HUES48 (cell line): ENCODE measurements around the gene MTRR.

Experiments
- H3K27ac ChIP-seq: one replicate; pipeline ENCODE4 v1.7.0; 2013; ENCODE audit warnings: low read depth, low read length, inconsistent platforms
- H3K27me3 ChIP-seq: 2 replicates; pipeline ENCODE4 v1.6.1; 2013; ENCODE audit warnings: mild to moderate bottlenecking, low read length; ENCODE audit not compliant: control insufficient read depth, insufficient read depth
- H3K36me3 ChIP-seq: 2 replicates; pipeline ENCODE4 v1.6.1; 2013; ENCODE audit warnings: low read length; ENCODE audit not compliant: control insufficient read depth, insufficient read depth
- H3K4me1 ChIP-seq: 2 replicates; pipeline ENCODE4 v1.6.1; 2013; ENCODE audit warnings: mild to moderate bottlenecking, low read length; ENCODE audit not compliant: control insufficient read depth, insufficient read depth
- H3K4me3 ChIP-seq: 2 replicates; pipeline ENCODE4 v1.5.1; 2013; ENCODE audit warnings: mild to moderate bottlenecking, low read depth, low read length
- H3K9ac ChIP-seq: 2 replicates; pipeline ENCODE4 v1.6.1; 2013; ENCODE audit warnings: mild to moderate bottlenecking, low read depth, low read length, moderate library complexity
- H3K9me3 ChIP-seq: 2 replicates; pipeline ENCODE4 v1.6.1; 2013; ENCODE audit warnings: low read length; ENCODE audit not compliant: control insufficient read depth, insufficient read depth

MTRR gene

GRCh38 chr5:7917130-7918123 is 48.5 kb downstream of the MTRR start:
- H3K36me3 ChIP-seq = no peaks in the 10 kb centered on the region
- no peak overlapping the region for H3K27ac ChIP-seq
- H3K9ac ChIP-seq = no peak overlapping the region
- no peaks in the 10 kb centered on the region for H3K27me3 ChIP-seq
- H3K9me3 ChIP-seq = 0 out of 2 replicates have a peak, but pooled peaks cover 3% of the 10 kb centered on the region
- H3K4me1 ChIP-seq = no peaks in the 10 kb centered on the region
- H3K4me3 ChIP-seq = no peak overlapping the region

GRCh38 chr5:7925961-7926695 is 57.2 kb downstream of the MTRR start:
- H3K36me3 ChIP-seq = no peaks in the 10 kb centered on the region
- H3K9me3 ChIP-seq = no peaks in the 10 kb centered on the region
- H3K4me3 ChIP-seq = no peak overlapping the region
- H3K4me1 ChIP-seq = no peaks in the 10 kb centered on the region
- H3K27me3 ChIP-seq = no peaks in the 10 kb centered on the region
- H3K27ac ChIP-seq = no peak overlapping the region
- H3K9ac ChIP-seq = no peak overlapping the region

GRCh38 chr5:7926720-7927119 is 57.8 kb downstream of the MTRR start:
- Histone ChIP-seq H3K9me3 (no peaks in the 10 kb centered on the region), H3K4me3 (no peak overlapping the region), H3K9ac (no peak overlapping the region), H3K27ac (no peak overlapping the region), H3K4me1 (no peaks in the 10 kb centered on the region), H3K27me3 (no peaks in the 10 kb centered on the region), H3K36me3 (no peaks in the 10 kb centered on the region)

- no peaks in the 10 kb centered on the region for H3K36me3 ChIP-seq
- no peaks in the 10 kb centered on the region for H3K4me1 ChIP-seq
- H3K4me3 ChIP-seq = no peak overlapping the region
- no peaks in the 10 kb centered on the region; the same call in 1 of the 2 replicates for H3K9me3 ChIP-seq
- H3K9ac ChIP-seq = no peak overlapping the region
- no peak overlapping the region for H3K27ac ChIP-seq
- H3K27me3 ChIP-seq = no peaks in the 10 kb centered on the region
Observed at GRCh38 chr5:7927466-7928375, 58.8 kb downstream of the MTRR start.

GRCh38 chr5:7930011-7930410 is 61.1 kb downstream of the MTRR start:
- Histone ChIP-seq H3K36me3 (no peaks in the 10 kb centered on the region), H3K9ac (no peak overlapping the region), H3K27me3 (no peaks in the 10 kb centered on the region)

GRCh38 chr5:7941692-7942091 is 72.7 kb downstream of the MTRR start:
- Histone ChIP-seq H3K4me3 (no peak overlapping the region), H3K36me3 (no peaks in the 10 kb centered on the region), H3K4me1 (no peaks in the 10 kb centered on the region), H3K27ac (no peak overlapping the region), H3K9ac (no peak overlapping the region), H3K27me3 (no peaks in the 10 kb centered on the region), H3K9me3 (no peaks in the 10 kb centered on the region)

More at GRCh38 chr5:7930011-7930410, 61.1 kb downstream of the MTRR start:
- Histone ChIP-seq H3K27ac (no peak overlapping the region), H3K4me1 (no peaks in the 10 kb centered on the region), H3K4me3 (no peak overlapping the region), H3K9me3 (no peaks in the 10 kb centered on the region; the same call in 1 of the 2 replicates)

- no peaks in the 10 kb centered on the region for H3K9me3 ChIP-seq
- H3K36me3 ChIP-seq = no peaks in the 10 kb centered on the region
- no peaks in the 10 kb centered on the region for H3K27me3 ChIP-seq
- H3K27ac ChIP-seq = no peak overlapping the region
- no peaks in the 10 kb centered on the region for H3K4me1 ChIP-seq
- H3K9ac ChIP-seq = no peak overlapping the region
- no peak overlapping the region for H3K4me3 ChIP-seq
Observed at GRCh38 chr5:7947301-7947700, 78.4 kb downstream of the MTRR start.
